GM12878 (cell line): ENCODE data around the gene TRIM41. TPM values are rescaled to one million over a fixed set of nuclear protein-coding genes. Genes with fewer than 3 reads are reported as not detected.

Experiments used
- ATAC-seq: fragments of 200-7000 bp; cut with Tn5 transposase; 3 replicates; pipeline ENCODE4 v1.9.1; 2020; ENCODE audit warnings: mild to moderate bottlenecking, moderate library complexity
- BruUV-seq: library from RNA; stranded (reverse); fragments of 400-500 nt; replicated peaks from 2 replicates; lab custom pipeline; 2021; lab: Mats Ljungman, UMichigan
- CTCF ChIA-PET: fragments of 300-600 bp; sonication (Branson Sonifier 250); formaldehyde crosslinking; extraction: SDS; loops from one replicate; lab custom pipeline; 2021; ENCODE audit warnings: inconsistent platforms; lab: Yijun Ruan, JAX
- POLR2A ChIA-PET: fragments of 350-600 bp; formaldehyde crosslinking; extraction: SDS; loops from one replicate; lab custom pipeline; 2021; ENCODE audit warnings: inconsistent platforms; lab: Charles Lee
- RAD21 ChIA-PET: fragments of 300-600 bp; sonication (Branson Sonifier 250); formaldehyde crosslinking; loops from one replicate; lab custom pipeline; 2023; ENCODE audit warnings: antibody characterized with exemption; ENCODE audit not compliant: unreplicated experiment; lab: Charles Lee
- SMC1A ChIA-PET: fragments of 300-600 bp; sonication (Branson Sonifier 250); formaldehyde crosslinking; loops from one replicate; lab custom pipeline; 2023; ENCODE audit not compliant: unreplicated experiment, uncharacterized antibody; lab: Charles Lee
- DNase-seq: peaks from one replicate; pipeline ENCODE4 v3.0.0-alpha.2; 2011; ENCODE audit warnings: low read depth, low spot score
- FAIRE-seq: peaks from 3 replicates; lab custom pipeline; 2011; peaks lifted over from hg19 to GRCh38; lab: Jason Lieb, UNC
- H2AFZ ChIP-seq: 2 replicates; pipeline ENCODE4 v1.6.0; 2011; ENCODE audit warnings: low read depth, low read length, control low read depth; ENCODE audit not compliant: control insufficient read depth
- H3K27ac ChIP-seq: 2 replicates; pipeline ENCODE4 v1.5.1; 2011; ENCODE audit warnings: control low read depth; ENCODE audit not compliant: control insufficient read depth, insufficient read depth
- H3K27me3 ChIP-seq, 2 experiments: replicated peaks in 1 of 2; 2 replicates each; pipeline versions ENCODE4 v1.6.0 to v1.6.1; 2011; ENCODE audit warnings: low read length in 1 of 2; ENCODE audit not compliant: control insufficient read depth in 2 of 2, insufficient read depth in 2 of 2
- H3K36me3 ChIP-seq, 2 experiments: 2 replicates each; pipeline ENCODE4 v1.5.1; 2011; ENCODE audit warnings: low read length in 1 of 2; ENCODE audit not compliant: control insufficient read depth in 2 of 2, insufficient read depth in 2 of 2
- H3K4me1 ChIP-seq: 2 replicates; pipeline ENCODE4 v1.6.1; 2011; ENCODE audit warnings: mild to moderate bottlenecking, low read length, moderate library complexity, mixed read lengths; ENCODE audit not compliant: control insufficient read depth, insufficient read depth
- H3K4me2 ChIP-seq: 2 replicates; pipeline ENCODE4 v1.6.0; 2011; ENCODE audit warnings: control low read depth; ENCODE audit not compliant: control insufficient read depth, insufficient read depth
- H3K4me3 ChIP-seq: fragments of 200-600 bp; sonication (generic); 2 replicates; pipeline ENCODE4 v1.5.1; 2016
- H3K79me2 ChIP-seq: 2 replicates; pipeline ENCODE4 v1.6.0; 2011; ENCODE audit warnings: low read length; ENCODE audit not compliant: control insufficient read depth, insufficient read depth
- H3K9ac ChIP-seq: 2 replicates; pipeline ENCODE4 v1.8.0; 2011; ENCODE audit warnings: low read length, control low read depth, mixed read lengths; ENCODE audit not compliant: control insufficient read depth, insufficient read depth
- H3K9me3 ChIP-seq: replicated peaks from 3 replicates; pipeline ENCODE4 v1.5.1; 2011; ENCODE audit warnings: mild to moderate bottlenecking, low read length; ENCODE audit not compliant: control insufficient read depth, insufficient read depth
- H4K20me1 ChIP-seq: 2 replicates; pipeline ENCODE4 v1.6.0; 2011; ENCODE audit not compliant: control insufficient read depth, insufficient read depth
- ATF3 ChIP-seq: IDR thresholded peaks from 2 replicates; pipeline ENCODE4 v1.6.1; 2011; ENCODE audit warnings: low read depth, mild to moderate bottlenecking, low read length, moderate library complexity, borderline replicate concordance; ENCODE audit errors: extremely low read depth
- BCL11A ChIP-seq: IDR thresholded peaks from 2 replicates; pipeline ENCODE4 v1.6.1; 2011; ENCODE audit warnings: low read depth, low read length
- CREB1 ChIP-seq: IDR thresholded peaks from 2 replicates; pipeline ENCODE4 v1.6.1; 2012; ENCODE audit warnings: low read depth, mild to moderate bottlenecking, inconsistent platforms
- DPF2 ChIP-seq: fragments of 450-650 bp; IDR thresholded peaks from 2 replicates; pipeline ENCODE4 v1.6.1; 2017; ENCODE audit warnings: mild to moderate bottlenecking
- RELB ChIP-seq: fragments of 450-650 bp; IDR thresholded peaks from 2 replicates; pipeline ENCODE4 v1.6.1; 2017; ENCODE audit warnings: low read depth, mild to moderate bottlenecking, moderate library complexity
- STAT3 ChIP-seq: IDR thresholded peaks from 2 replicates; pipeline ENCODE4 v1.6.1; 2011; ENCODE audit warnings: low read depth, low read length, improper control_type of control experiment
- YY1 ChIP-seq: IDR thresholded peaks from 2 replicates; pipeline ENCODE4 v1.6.1; 2011; ENCODE audit warnings: low read depth, mild to moderate bottlenecking, low read length
- ZNF384 ChIP-seq: IDR thresholded peaks from 2 replicates; pipeline ENCODE4 v1.6.1; 2012; ENCODE audit warnings: low read depth, mild to moderate bottlenecking, low read length, improper control_type of control experiment, borderline replicate concordance
- WGBS: methylation state at CpG from one replicate; pipeline ENCODE4 v1.1.6; 2016; ENCODE audit warnings: low lambda C conversion rate; ENCODE audit not compliant: insufficient replicate concordance, insufficient coverage; ENCODE audit errors: missing lambda C conversion rate; 5-methylcytosine and 5-hydroxymethylcytosine counted together
- in situ Hi-C: fragments of 300-500 bp; cut with MboI; formaldehyde crosslinking; loops from 9 replicates; pipeline ENCODE4 v1.14.3; 2018; ENCODE audit warnings: mixed read lengths
- intact Hi-C: fragments of 100-400 bp; cut with micrococcal nuclease; formaldehyde crosslinking; loops from one replicate; pipeline ENCODE4 v1.14.2; 2022; ENCODE audit not compliant: unreplicated experiment
- polyA plus RNA-seq, 11 experiments: library from polyadenylated mRNA; depleted of rRNA in 4 of 11; unstranded in 6 of 11; stranded (reverse) in 5 of 11; fragments of >200 nt; fragmentation: Nextera tagmentation in 4 of 11; fragmentation: Illumina TruSeq in 1 of 11; extraction: Ambion mirVana in 4 of 11; extraction: Trizol in 1 of 11; gene quantifications; 1 replicate in 1 of 11; 2 replicates in 10 of 11; pipeline versions ENCODE4 v1.2.1 to v1.2.3, GENCODE V29; 2011 to 2016; ENCODE audit warnings: inconsistent platforms in 2 of 11, missing spikeins in 2 of 11, low read depth in 1 of 11
- total RNA-seq, 4 experiments: library from RNA; depleted of rRNA in 3 of 4; stranded (reverse); fragments of >200 nt in 3 of 4; fragmentation: Illumina TruSeq in 1 of 4; extraction: Trizol in 1 of 4; gene quantifications; 2 replicates each; pipeline versions ENCODE4 v1.2.1 to v1.2.3, GENCODE V29; 2013 to 2021

The TRIM41 gene
- total and polyA plus RNA-seq, 10 of the 15 experiments (the other 5 are each of a cell fraction or from before 2014, with no cell fraction given), result 1.0 to 28.9 (median 10.6) TPM

GRCh38 chr5:181255836-181256578 lies 32.9 kb downstream of the TRIM41 start (continued):
- TF ChIP-seq ZNF384 (no peak), STAT3 (no peak), DPF2 (no peak), ATF3 (no peak)

GRCh38 chr5:181258576-181258975 lies 35.5 kb downstream of the TRIM41 start:
- ChIA-PET SMC1A (interaction anchor here (3.7 kb wide), 1 partner anchor 8 kb away, joined by 25 read pairs; no protein-coding TSS in a partner anchor), POLR2A (interaction anchor here (3.7 kb wide), 1 partner anchor 7 kb away, joined by 19 read pairs; no protein-coding TSS in a partner anchor), RAD21 (interaction anchor here (2.8 kb wide), 1 partner anchor 9 kb away, joined by 13 read pairs; no protein-coding TSS in a partner anchor)
- H3K4me3 ChIP-seq, result peak overlapping the region; percentile 95
- intact Hi-C loops, result no loop called here
- no peak overlapping the region for H2AFZ ChIP-seq
- H3K9ac ChIP-seq, result no peak overlapping the region; the same call in 1 of the 2 replicates
- ATAC-seq, result no peak
- H3K36me3 ChIP-seq, result peaks cover under 1 to 9% of the 10 kb centered on the region in 2 experiments; a peak in 3 of 4 replicates
- H3K4me1 ChIP-seq, result peaks cover 3% of the 10 kb centered on the region; the same call in 1 of the 2 replicates
- H3K27ac ChIP-seq, result no peak overlapping the region
- no peak for FAIRE-seq
- no peaks in the 10 kb centered on the region for H3K27me3 ChIP-seq
- H3K9me3 ChIP-seq, result no peaks in the 10 kb centered on the region
- DNase-seq, result no peak
- no peak for TF ChIP-seq YY1
- no peak for TF ChIP-seq BCL11A
- TF ChIP-seq RELB, result no peak
- no peak for TF ChIP-seq CREB1
- TF ChIP-seq, all 136 proteins: peak for 0
- BruUV-seq, result no TSS peak
- in situ Hi-C loops, result loop anchor here (10.0 kb wide), 1 partner anchor 74 kb away; no protein-coding TSS in a partner anchor
- WGBS, result 85% methylated on average over 3 of the region's 3 CpGs
- H3K79me2 ChIP-seq, result peaks cover 74% of the 10 kb centered on the region
- H4K20me1 ChIP-seq, result no peaks in the 10 kb centered on the region
- peak overlapping the region; percentile 97 for H3K4me2 ChIP-seq
- CTCF ChIA-PET, result no interaction called here
